IMR-90 (cell line): ENCODE measurements around the gene ZNF232. TPM values are rescaled to one million over a fixed set of nuclear protein-coding genes. Genes with fewer than 3 reads are reported as not detected.
"Not testable (repeated sequence)": the region's sequence is repeated elsewhere in the genome, so short reads cannot be mapped to it uniquely, and the experiment has no call there.

Experiments used
- ATAC-seq: fragments of 200-7000 bp; cut with Tn5 transposase; 2 replicates; pipeline ENCODE4 v1.9.1; 2020; ENCODE audit warnings: low read depth, mild to moderate bottlenecking, moderate library complexity
- BruUV-seq: library from RNA; stranded (reverse); fragments of 400-500 nt; replicated peaks from 2 replicates; lab custom pipeline; 2021; lab: Mats Ljungman, UMichigan
- CTCF ChIA-PET: fragments of 300-600 bp; formaldehyde crosslinking; extraction: SDS; loops from one replicate; lab custom pipeline; 2021; ENCODE audit warnings: antibody characterized with exemption; lab: Yijun Ruan, JAX
- POLR2A ChIA-PET: fragments of 300-600 bp; sonication (Branson Sonifier 250); formaldehyde crosslinking; loops from one replicate; lab custom pipeline; 2022; ENCODE audit warnings: antibody characterized with exemption; ENCODE audit not compliant: unreplicated experiment; lab: Charles Lee
- DNase-seq: peaks from one replicate; pipeline ENCODE4 v3.0.0; 2013
- H2AFZ ChIP-seq: replicated peaks from 2 replicates; pipeline ENCODE3; 2013; ENCODE audit warnings: low read length, mild to moderate bottlenecking; ENCODE audit not compliant: poor library complexity
- H2AK5ac ChIP-seq: 2 replicates; pipeline ENCODE4 v1.6.1; 2013; ENCODE audit warnings: low read depth, low read length, inconsistent platforms
- H2AK9ac ChIP-seq: replicated peaks from 2 replicates; pipeline ENCODE3; 2013; ENCODE audit warnings: mild to moderate bottlenecking, low read depth, low read length, moderate library complexity; ENCODE audit not compliant: poor library complexity
- H2BK120ac ChIP-seq: 2 replicates; pipeline ENCODE4 v1.6.1; 2013; ENCODE audit warnings: low read depth, low read length, inconsistent platforms
- H2BK15ac ChIP-seq: 3 replicates; pipeline ENCODE4 v1.6.1; 2013; ENCODE audit warnings: low read depth, low read length, inconsistent platforms
- H2BK20ac ChIP-seq: 2 replicates; pipeline ENCODE4 v1.6.1; 2013; ENCODE audit warnings: low read depth, mild to moderate bottlenecking, inconsistent platforms, low read length, moderate library complexity
- H2BK5ac ChIP-seq: 2 replicates; pipeline ENCODE4 v1.6.1; 2013; ENCODE audit warnings: mild to moderate bottlenecking, low read depth, low read length, inconsistent platforms; ENCODE audit not compliant: poor library complexity, severe bottlenecking
- H3K14ac ChIP-seq: replicated peaks from 2 replicates; pipeline ENCODE4 v1.6.1; 2013; ENCODE audit warnings: low read depth, low read length, inconsistent platforms
- H3K18ac ChIP-seq: 2 replicates; pipeline ENCODE4 v1.6.1; 2013; ENCODE audit warnings: low read depth, low read length, control low read depth
- H3K23ac ChIP-seq: 2 replicates; pipeline ENCODE4 v1.6.1; 2013; ENCODE audit warnings: low read depth, low read length, inconsistent platforms
- H3K27ac ChIP-seq: 2 replicates; pipeline ENCODE4 v1.5.1; 2013; ENCODE audit warnings: mild to moderate bottlenecking, control low read depth, low read length; ENCODE audit not compliant: insufficient read depth
- H3K27me3 ChIP-seq: 2 replicates; pipeline ENCODE4 v1.6.1; 2013; ENCODE audit warnings: low read length; ENCODE audit not compliant: control insufficient read depth, insufficient read depth
- H3K36me3 ChIP-seq: 2 replicates; pipeline ENCODE4 v1.6.1; 2013; ENCODE audit warnings: low read length, mixed read lengths; ENCODE audit not compliant: control insufficient read depth, insufficient read depth
- H3K4ac ChIP-seq: 2 replicates; pipeline ENCODE4 v1.6.1; 2013; ENCODE audit warnings: low read depth, low read length, inconsistent platforms
- H3K4me1 ChIP-seq: 2 replicates; pipeline ENCODE4 v1.6.1; 2013; ENCODE audit warnings: low read length, mixed read lengths; ENCODE audit not compliant: control insufficient read depth, insufficient read depth
- H3K4me2 ChIP-seq: 2 replicates; pipeline ENCODE4 v1.6.1; 2013; ENCODE audit warnings: low read depth, mild to moderate bottlenecking, control low read depth, low read length, moderate library complexity
- H3K4me3 ChIP-seq: 2 replicates; pipeline ENCODE4 v1.5.1; 2013; ENCODE audit warnings: low read depth, mild to moderate bottlenecking, control low read depth, low read length, moderate library complexity; ENCODE audit not compliant: insufficient read depth
- H3K56ac ChIP-seq: 2 replicates; pipeline ENCODE4 v1.6.1; 2013; ENCODE audit warnings: low read length, inconsistent platforms; ENCODE audit not compliant: insufficient read depth; ENCODE audit errors: extremely low read depth
- H3K79me1 ChIP-seq, 2 experiments: 2 replicates each; pipeline ENCODE4 v1.6.1; 2013; ENCODE audit warnings: low read length in 2 of 2, inconsistent platforms in 1 of 2, low read depth in 1 of 2
- H3K9ac ChIP-seq: 2 replicates; pipeline ENCODE4 v1.6.1; 2013; ENCODE audit warnings: low read depth, low read length, control low read depth
- H3K9me1 ChIP-seq: 2 replicates; pipeline ENCODE4 v1.6.1; 2013; ENCODE audit warnings: low read length, inconsistent platforms; ENCODE audit not compliant: insufficient read depth
- H3K9me3 ChIP-seq: 2 replicates; pipeline ENCODE4 v1.6.1; 2013; ENCODE audit warnings: low read length; ENCODE audit not compliant: control insufficient read depth, insufficient read depth
- H4K20me1 ChIP-seq: 2 replicates; pipeline ENCODE4 v1.6.1; 2013; ENCODE audit warnings: low read length, inconsistent platforms; ENCODE audit not compliant: insufficient read depth
- H4K5ac ChIP-seq: 2 replicates; pipeline ENCODE4 v1.6.1; 2013; ENCODE audit warnings: mild to moderate bottlenecking, low read depth, low read length, control low read depth
- H4K8ac ChIP-seq, 2 experiments: 2 replicates each; pipeline ENCODE4 v1.6.1; 2013; ENCODE audit warnings: low read depth in 2 of 2, low read length in 2 of 2, control low read depth in 1 of 2, inconsistent platforms in 1 of 2
- H4K91ac ChIP-seq: 2 replicates; pipeline ENCODE4 v1.6.1; 2013; ENCODE audit warnings: low read depth, low read length, inconsistent platforms; ENCODE audit not compliant: insufficient read depth
- CHD1 ChIP-seq: IDR thresholded peaks from 2 replicates; pipeline ENCODE4 v1.6.1; 2012; ENCODE audit warnings: low read depth, low read length, improper control_type of control experiment
- CTCF ChIP-seq: conservative IDR thresholded peaks from 2 replicates; pipeline ENCODE4 v1.5.1; 2012; ENCODE audit warnings: mild to moderate bottlenecking, low read depth, low read length, improper control_type of control experiment
- MAFK ChIP-seq: IDR thresholded peaks from 2 replicates; pipeline ENCODE4 v1.6.1; 2012; ENCODE audit warnings: low read depth, low read length, improper control_type of control experiment
- MAZ ChIP-seq: IDR thresholded peaks from 2 replicates; pipeline ENCODE4 v1.6.1; 2012; ENCODE audit warnings: low read depth, mild to moderate bottlenecking, low read length, improper control_type of control experiment, moderate library complexity, borderline replicate concordance
- RAD21 ChIP-seq: IDR thresholded peaks from 2 replicates; pipeline ENCODE4 v1.6.1; 2012; ENCODE audit warnings: low read length, improper control_type of control experiment
- RFX5 ChIP-seq: IDR thresholded peaks from 2 replicates; pipeline ENCODE4 v1.8.0; 2012; ENCODE audit warnings: low read depth, mild to moderate bottlenecking, low read length, moderate library complexity
- WGBS, 2 experiments: methylation state at CpG; one replicate each; pipeline versions ENCODE4 v1.1.5 to v1.1.7; 2013; ENCODE audit warnings: missing lambda C conversion rate in 2 of 2; ENCODE audit not compliant: insufficient read length in 1 of 2; ENCODE audit errors: extremely low coverage in 2 of 2; 5-methylcytosine and 5-hydroxymethylcytosine counted together
- dilution Hi-C: fragments of 300-500 bp; cut with HindIII; formaldehyde crosslinking; loops from one replicate; pipeline ENCODE4 v1.14.3; 2018; ENCODE audit warnings: low sequenced_read_pairs; ENCODE audit not compliant: unreplicated experiment
- in situ Hi-C: fragments of 300-500 bp; cut with MboI; formaldehyde crosslinking; loops from 3 replicates; pipeline ENCODE4 v1.14.3; 2019; ENCODE audit warnings: low sequenced_read_pairs, inconsistent platforms, mixed read lengths
- intact Hi-C: fragments of 100-400 bp; cut with micrococcal nuclease; formaldehyde crosslinking; loops from 2 replicates; pipeline ENCODE4 v1.10.0; 2022
- polyA plus RNA-seq, 3 experiments: library from polyadenylated mRNA; depleted of rRNA; stranded (reverse); fragments of >200 nt; gene quantifications; 2 replicates each; pipeline ENCODE4 v1.2.3, GENCODE V29; 2012; ENCODE audit warnings: low replicate concordance in 1 of 3
- total RNA-seq: library from RNA; depleted of rRNA; stranded (reverse); fragments of >200 nt; gene quantifications from 2 replicates; pipeline ENCODE4 v1.2.3, GENCODE V29; 2012

The ZNF232 gene
- total and polyA plus RNA-seq, 2 of the 4 experiments (the other 2 are of a cell fraction) = 3.2 to 6.5 TPM

DNA sequence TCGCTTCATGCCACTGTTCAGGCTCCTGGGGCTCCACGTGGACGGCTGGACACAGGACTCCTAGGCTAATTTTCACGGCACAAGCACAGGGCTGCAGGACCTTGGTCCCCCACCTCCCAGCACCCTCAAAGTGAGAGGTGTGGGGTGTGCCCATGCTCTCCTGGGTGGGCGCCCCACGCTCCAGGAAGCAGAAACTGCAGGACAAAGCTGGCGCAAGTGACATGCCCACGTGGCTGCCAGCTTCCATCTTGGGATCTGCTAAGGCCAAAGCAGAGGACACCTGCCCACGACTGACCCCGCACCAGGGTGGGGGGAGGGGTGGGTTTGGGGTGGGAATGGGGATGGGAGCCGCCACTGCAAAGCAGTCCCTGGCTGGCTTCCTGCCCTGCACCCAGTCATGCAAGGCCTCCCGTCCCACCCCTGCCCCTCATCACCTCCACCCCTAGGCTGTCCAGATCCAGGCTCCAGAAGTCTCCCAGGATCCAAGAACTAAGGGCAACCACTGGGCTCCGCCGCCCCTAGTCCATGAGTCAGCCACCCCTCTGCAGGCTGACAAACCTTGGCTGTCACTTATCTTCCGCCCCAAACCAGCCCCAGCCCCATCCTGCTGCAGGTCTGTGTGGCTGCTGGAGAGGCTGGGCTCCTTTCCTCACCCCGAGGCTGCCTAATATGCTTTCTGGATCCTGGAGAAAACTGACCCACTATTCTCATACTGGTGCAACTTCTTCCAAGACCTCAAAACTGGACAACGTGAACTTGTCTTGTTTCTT, 15.2 kb upstream of the ZNF232 start:
- no peak overlapping the region for H2BK15ac ChIP-seq
- no peak overlapping the region for H4K8ac ChIP-seq
- no peak overlapping the region for H2BK120ac ChIP-seq
- no peak overlapping the region for H3K18ac ChIP-seq
- in situ Hi-C loops = no loop called here
- no CpG with 5 or more reads among the region's 17 CpGs for WGBS, 2 experiments
- DNase-seq (no peak), ATAC-seq (no peak)
- no peaks in the 10 kb centered on the region for H4K20me1 ChIP-seq
- no peak overlapping the region for H3K4me3 ChIP-seq
- no peak overlapping the region for H3K9ac ChIP-seq
- no peaks in the 10 kb centered on the region for H3K4me1 ChIP-seq
- POLR2A ChIA-PET = interaction anchor here (0.6 kb wide), 1 partner anchor 159 kb away, joined by 4 read pairs; no protein-coding TSS in a partner anchor
- intact Hi-C loops = no loop called here
- H3K27ac ChIP-seq = no peak overlapping the region
- H3K23ac ChIP-seq = no peak overlapping the region
- no peak overlapping the region for H4K5ac ChIP-seq
- H4K91ac ChIP-seq = no peak overlapping the region
- BruUV-seq = no TSS peak
- dilution Hi-C loops = no loop called here
- H2AK9ac ChIP-seq = no peak overlapping the region
- H2AK5ac ChIP-seq = no peak overlapping the region
- no peak overlapping the region for H3K56ac ChIP-seq
- H3K36me3 ChIP-seq = no peaks in the 10 kb centered on the region
- H3K14ac ChIP-seq = no peak overlapping the region
- H3K4ac ChIP-seq = no peak overlapping the region
- H2BK5ac ChIP-seq = no peak overlapping the region
- H3K9me1 ChIP-seq = no peaks in the 10 kb centered on the region
- H2AFZ ChIP-seq = no peak overlapping the region
- H3K9me3 ChIP-seq = no peaks in the 10 kb centered on the region
- no peaks in the 10 kb centered on the region for H3K79me1 ChIP-seq
- CTCF ChIA-PET = no interaction called here
- no peak overlapping the region for H3K4me2 ChIP-seq
- no peak overlapping the region for H2BK20ac ChIP-seq
- TF ChIP-seq MAFK = no peak
- TF ChIP-seq RFX5 = no peak
- no peak for TF ChIP-seq CTCF
- TF ChIP-seq MAZ = no peak
- no peak for TF ChIP-seq CHD1
- no peak for TF ChIP-seq RAD21
- peaks cover 23% of the 10 kb centered on the region for H3K27me3 ChIP-seq

DNA sequence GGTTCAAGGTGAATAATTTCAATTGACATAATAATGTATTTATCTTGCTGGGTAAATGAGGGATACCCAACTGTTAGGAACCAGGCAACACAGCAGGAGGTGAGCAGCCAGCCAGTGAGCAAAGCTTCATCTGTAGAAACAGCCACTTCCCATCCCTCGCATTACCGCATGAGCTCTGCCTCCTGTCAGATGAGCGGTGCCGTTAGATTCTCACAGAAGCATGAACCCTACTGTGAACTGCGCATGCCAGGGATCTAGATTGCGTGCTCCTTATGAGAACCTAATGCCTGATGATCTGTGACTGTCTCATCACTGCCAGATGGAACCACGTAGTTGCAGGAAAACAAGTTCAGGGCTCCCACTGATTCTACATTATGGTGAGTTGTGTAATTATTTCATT, 13.2 kb upstream of the ZNF232 start:
- CTCF ChIA-PET, H4K91ac ChIP-seq: not testable (repeated sequence)

More for the DNA sequence above, 13.2 kb upstream of the ZNF232 start:
- H4K8ac ChIP-seq, BruUV-seq, H2BK20ac ChIP-seq, H3K4ac ChIP-seq, H3K36me3 ChIP-seq, H3K4me3 ChIP-seq, H4K5ac ChIP-seq, dilution Hi-C loops, POLR2A ChIA-PET, H3K4me1 ChIP-seq, H4K20me1 ChIP-seq, H3K9me1 ChIP-seq, H3K9ac ChIP-seq, DNase-seq, H3K9me3 ChIP-seq, H3K27ac ChIP-seq, H2AK5ac ChIP-seq, H3K18ac ChIP-seq, in situ Hi-C loops, ATAC-seq, intact Hi-C loops, H3K14ac ChIP-seq, H2AK9ac ChIP-seq, H2BK5ac ChIP-seq, H2BK15ac ChIP-seq, H3K23ac ChIP-seq, H2BK120ac ChIP-seq, H3K79me1 ChIP-seq, H3K4me2 ChIP-seq, H3K56ac ChIP-seq, H2AFZ ChIP-seq: not testable (repeated sequence)
- WGBS, 2 experiments = 83% methylated on average over 6 of the region's 7 CpGs; no CpG with 5 or more reads in 1 of the 2 experiments
- H3K27me3 ChIP-seq = peaks cover 32% of the 10 kb centered on the region
